SK-N-SH treated with all-trans-retinoic acid at 6 μM for 48 hours (cell line): ENCODE data around the gene EPHB3.

Experiments used
- ARNTL ChIP-seq: fragments of 450-650 bp; formaldehyde crosslinking; IDR thresholded peaks from 2 replicates; pipeline ENCODE4 v1.5.0; 2020; ENCODE audit warnings: low read depth, mild to moderate bottlenecking, moderate library complexity, borderline replicate concordance
- ESRRG ChIP-seq: fragments of 250-450 bp; sonication (Bioruptor Pico); IDR thresholded peaks from 2 replicates; pipeline ENCODE4 v1.6.1; 2021; ENCODE audit warnings: mild to moderate bottlenecking
- GLIS3 ChIP-seq: fragments of 250-450 bp; sonication (Bioruptor Pico); IDR thresholded peaks from 2 replicates; pipeline ENCODE4 v1.5.0; 2020; ENCODE audit warnings: mild to moderate bottlenecking, moderate library complexity
- OSR1 ChIP-seq: fragments of 250-450 bp; sonication (Bioruptor Pico); IDR thresholded peaks from 2 replicates; pipeline ENCODE4 v1.8.0; 2022; ENCODE audit warnings: moderate library complexity, mild to moderate bottlenecking, inconsistent platforms
- ZNF70 ChIP-seq: fragments of 450-650 bp; formaldehyde crosslinking; IDR thresholded peaks from 2 replicates; pipeline ENCODE4 v1.5.0; 2020; ENCODE audit warnings: mild to moderate bottlenecking, moderate library complexity
- ZNF8 ChIP-seq: fragments of 450-650 bp; formaldehyde crosslinking; IDR thresholded peaks from 2 replicates; pipeline ENCODE4 v1.5.0; 2020; ENCODE audit warnings: mild to moderate bottlenecking, moderate library complexity
- TF ChIP-seq, protein P1 (sequence below): fragments of 250-450 bp; sonication (Bioruptor Pico); IDR thresholded peaks from 2 replicates; pipeline ENCODE4 v1.5.1; 2020; ENCODE audit warnings: low read depth, mild to moderate bottlenecking, moderate library complexity
- TF ChIP-seq, protein P2 (sequence below): fragments of 250-450 bp; sonication (Bioruptor Pico); IDR thresholded peaks from 2 replicates; pipeline ENCODE4 v1.5.1; 2021; ENCODE audit warnings: mild to moderate bottlenecking, moderate library complexity
- TF ChIP-seq, protein P3 (sequence below): fragments of 250-450 bp; sonication (Bioruptor Pico); IDR thresholded peaks from 2 replicates; pipeline ENCODE4 v1.5.0; 2020; ENCODE audit warnings: mild to moderate bottlenecking, moderate library complexity

DNA sequence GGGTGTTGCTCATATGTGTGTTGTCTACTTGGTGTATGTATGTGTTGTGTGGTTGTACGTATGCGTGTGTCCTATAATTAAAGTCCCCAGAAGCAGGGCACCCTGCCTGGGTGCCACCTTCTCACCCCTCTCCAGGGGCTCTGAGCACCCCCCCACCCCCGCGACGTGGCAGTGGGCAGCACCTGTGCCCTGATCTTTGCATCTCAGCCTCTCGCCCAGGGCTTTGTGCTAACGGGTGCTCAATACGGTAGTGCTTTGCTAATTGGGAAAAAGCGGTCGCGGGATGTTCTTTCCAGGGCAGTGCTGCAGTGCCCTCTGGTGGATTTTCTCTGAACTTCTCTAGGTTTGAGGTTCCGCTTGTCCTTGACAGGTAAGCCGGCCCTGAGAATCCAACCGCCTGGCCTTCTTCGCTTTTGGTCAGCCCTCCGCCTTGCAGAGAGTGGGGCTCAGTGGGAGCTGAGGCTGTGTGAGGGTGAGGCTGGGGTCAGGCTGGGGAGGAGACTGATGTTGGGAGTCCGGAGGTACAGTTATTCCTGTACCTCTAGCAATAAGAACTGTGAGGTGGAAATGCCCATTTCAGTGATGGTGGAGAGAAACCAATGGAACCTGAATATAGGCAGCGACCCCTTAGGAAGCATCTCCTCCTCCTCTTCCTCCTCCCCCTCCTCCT is 17.6 kb upstream of the EPHB3 start:
- no peak for TF ChIP-seq OSR1 (CRISPR knock-in tag)
- TF ChIP-seq ZNF8, result no peak
- TF ChIP-seq, protein P1, sequence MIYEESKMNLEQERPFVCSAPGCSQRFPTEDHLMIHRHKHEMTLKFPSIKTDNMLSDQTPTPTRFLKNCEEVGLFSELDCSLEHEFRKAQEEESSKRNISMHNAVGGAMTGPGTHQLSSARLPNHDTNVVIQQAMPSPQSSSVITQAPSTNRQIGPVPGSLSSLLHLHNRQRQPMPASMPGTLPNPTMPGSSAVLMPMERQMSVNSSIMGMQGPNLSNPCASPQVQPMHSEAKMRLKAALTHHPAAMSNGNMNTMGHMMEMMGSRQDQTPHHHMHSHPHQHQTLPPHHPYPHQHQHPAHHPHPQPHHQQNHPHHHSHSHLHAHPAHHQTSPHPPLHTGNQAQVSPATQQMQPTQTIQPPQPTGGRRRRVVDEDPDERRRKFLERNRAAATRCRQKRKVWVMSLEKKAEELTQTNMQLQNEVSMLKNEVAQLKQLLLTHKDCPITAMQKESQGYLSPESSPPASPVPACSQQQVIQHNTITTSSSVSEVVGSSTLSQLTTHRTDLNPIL (CRISPR knock-in tag), result no peak
- no peak for TF ChIP-seq ESRRG
- TF ChIP-seq ARNTL (CRISPR knock-in tag), result no peak
- TF ChIP-seq, protein P2, sequence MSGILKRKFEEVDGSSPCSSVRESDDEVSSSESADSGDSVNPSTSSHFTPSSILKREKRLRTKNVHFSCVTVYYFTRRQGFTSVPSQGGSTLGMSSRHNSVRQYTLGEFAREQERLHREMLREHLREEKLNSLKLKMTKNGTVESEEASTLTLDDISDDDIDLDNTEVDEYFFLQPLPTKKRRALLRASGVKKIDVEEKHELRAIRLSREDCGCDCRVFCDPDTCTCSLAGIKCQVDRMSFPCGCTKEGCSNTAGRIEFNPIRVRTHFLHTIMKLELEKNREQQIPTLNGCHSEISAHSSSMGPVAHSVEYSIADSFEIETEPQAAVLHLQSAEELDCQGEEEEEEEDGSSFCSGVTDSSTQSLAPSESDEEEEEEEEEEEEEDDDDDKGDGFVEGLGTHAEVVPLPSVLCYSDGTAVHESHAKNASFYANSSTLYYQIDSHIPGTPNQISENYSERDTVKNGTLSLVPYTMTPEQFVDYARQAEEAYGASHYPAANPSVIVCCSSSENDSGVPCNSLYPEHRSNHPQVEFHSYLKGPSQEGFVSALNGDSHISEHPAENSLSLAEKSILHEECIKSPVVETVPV, result no peak
- no peak for TF ChIP-seq GLIS3 (CRISPR knock-in tag)
- TF ChIP-seq ZNF70, result no peak
- TF ChIP-seq, protein P3, sequence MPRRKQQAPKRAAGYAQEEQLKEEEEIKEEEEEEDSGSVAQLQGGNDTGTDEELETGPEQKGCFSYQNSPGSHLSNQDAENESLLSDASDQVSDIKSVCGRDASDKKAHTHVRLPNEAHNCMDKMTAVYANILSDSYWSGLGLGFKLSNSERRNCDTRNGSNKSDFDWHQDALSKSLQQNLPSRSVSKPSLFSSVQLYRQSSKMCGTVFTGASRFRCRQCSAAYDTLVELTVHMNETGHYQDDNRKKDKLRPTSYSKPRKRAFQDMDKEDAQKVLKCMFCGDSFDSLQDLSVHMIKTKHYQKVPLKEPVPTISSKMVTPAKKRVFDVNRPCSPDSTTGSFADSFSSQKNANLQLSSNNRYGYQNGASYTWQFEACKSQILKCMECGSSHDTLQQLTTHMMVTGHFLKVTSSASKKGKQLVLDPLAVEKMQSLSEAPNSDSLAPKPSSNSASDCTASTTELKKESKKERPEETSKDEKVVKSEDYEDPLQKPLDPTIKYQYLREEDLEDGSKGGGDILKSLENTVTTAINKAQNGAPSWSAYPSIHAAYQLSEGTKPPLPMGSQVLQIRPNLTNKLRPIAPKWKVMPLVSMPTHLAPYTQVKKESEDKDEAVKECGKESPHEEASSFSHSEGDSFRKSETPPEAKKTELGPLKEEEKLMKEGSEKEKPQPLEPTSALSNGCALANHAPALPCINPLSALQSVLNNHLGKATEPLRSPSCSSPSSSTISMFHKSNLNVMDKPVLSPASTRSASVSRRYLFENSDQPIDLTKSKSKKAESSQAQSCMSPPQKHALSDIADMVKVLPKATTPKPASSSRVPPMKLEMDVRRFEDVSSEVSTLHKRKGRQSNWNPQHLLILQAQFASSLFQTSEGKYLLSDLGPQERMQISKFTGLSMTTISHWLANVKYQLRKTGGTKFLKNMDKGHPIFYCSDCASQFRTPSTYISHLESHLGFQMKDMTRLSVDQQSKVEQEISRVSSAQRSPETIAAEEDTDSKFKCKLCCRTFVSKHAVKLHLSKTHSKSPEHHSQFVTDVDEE (CRISPR knock-in tag), result no peak
